ENCODE data around the gene EDEM2.

The EDEM2 gene

GRCh38 chr20:35171753-35172433 lies 24.8 kb upstream of the EDEM2 start, which contains the start of gene PROCR:
TSS of gene PROCR (plus strand) at chr20:35172072. CDS start at chr20:35172155, 83 bp downstream.
- TF ChIP-seq TAF1 (IDR thresholded peaks at IDR 0.05; ENCODE audit: borderline replicate concordance, insufficient read depth, low read length): no peak
- peak; percentile 72 for TF ChIP-seq POLR2AphosphoS5 (IDR thresholded peaks at IDR 0.05; ENCODE audit: low read depth, low read length)

- TF ChIP-seq REST (IDR thresholded peaks at IDR 0.05; ENCODE audit: insufficient read depth in 1 of 2, low read depth in 2 of 2, low read length in 2 of 2): no peak
- TF ChIP-seq SIN3A (IDR thresholded peaks at IDR 0.05; ENCODE audit: borderline replicate concordance, insufficient read depth, low read length): no peak
- no peak for TF ChIP-seq POLR2AphosphoS5 (IDR thresholded peaks at IDR 0.05; ENCODE audit: low read depth, low read length)
- TF ChIP-seq FOXP2 (optimal IDR thresholded peaks at IDR 0.05; ENCODE audit: borderline replicate concordance, extremely low read depth, extremely low read length, insufficient read depth): no peak
- TF ChIP-seq TAF1 (IDR thresholded peaks at IDR 0.05; ENCODE audit: borderline replicate concordance, insufficient read depth, low read length): no peak
Observed at GRCh38 chr20:35171438-35171752, 24.3 kb upstream of the EDEM2 start.

GRCh38 chr20:35167787-35168186 lies 20.7 kb upstream of the EDEM2 start:
- TF ChIP-seq POLR2AphosphoS5 (IDR thresholded peaks at IDR 0.05; ENCODE audit: low read depth, low read length): no peak
- TF ChIP-seq REST (IDR thresholded peaks at IDR 0.05; ENCODE audit: insufficient read depth in 1 of 2, low read depth in 2 of 2, low read length in 2 of 2): no peak
- TF ChIP-seq FOXP2 (optimal IDR thresholded peaks at IDR 0.05; ENCODE audit: borderline replicate concordance, extremely low read depth, extremely low read length, insufficient read depth): no peak
- no peak for TF ChIP-seq TAF1 (IDR thresholded peaks at IDR 0.05; ENCODE audit: borderline replicate concordance, insufficient read depth, low read length)
- no peak for TF ChIP-seq SIN3A (IDR thresholded peaks at IDR 0.05; ENCODE audit: borderline replicate concordance, insufficient read depth, low read length)

- TF ChIP-seq REST (IDR thresholded peaks at IDR 0.05; ENCODE audit: insufficient read depth in 1 of 2, low read depth in 2 of 2, low read length in 2 of 2) (no peak), TAF1 (IDR thresholded peaks at IDR 0.05; ENCODE audit: borderline replicate concordance, insufficient read depth, low read length) (no peak), FOXP2 (optimal IDR thresholded peaks at IDR 0.05; ENCODE audit: borderline replicate concordance, extremely low read depth, extremely low read length, insufficient read depth) (peak; percentile 56), POLR2AphosphoS5 (IDR thresholded peaks at IDR 0.05; ENCODE audit: low read depth, low read length) (no peak), SIN3A (IDR thresholded peaks at IDR 0.05; ENCODE audit: borderline replicate concordance, insufficient read depth, low read length) (no peak)
Observed at GRCh38 chr20:35166242-35166830, 19.2 kb upstream of the EDEM2 start.

- no peak for TF ChIP-seq TAF1 (IDR thresholded peaks at IDR 0.05; ENCODE audit: borderline replicate concordance, insufficient read depth, low read length)
- TF ChIP-seq SIN3A (IDR thresholded peaks at IDR 0.05; ENCODE audit: borderline replicate concordance, insufficient read depth, low read length): no peak
- no peak for TF ChIP-seq REST (IDR thresholded peaks at IDR 0.05; ENCODE audit: insufficient read depth in 1 of 2, low read depth in 2 of 2, low read length in 2 of 2)
- no peak for TF ChIP-seq POLR2AphosphoS5 (IDR thresholded peaks at IDR 0.05; ENCODE audit: low read depth, low read length)
- no peak for TF ChIP-seq FOXP2 (optimal IDR thresholded peaks at IDR 0.05; ENCODE audit: borderline replicate concordance, extremely low read depth, extremely low read length, insufficient read depth)
Observed at GRCh38 chr20:35165221-35166185, 18.4 kb upstream of the EDEM2 start.
